T-helper 1 cell treated with Interleukin-12 subunit alpha and Interleukin-12 subunit beta and Interleukin-4 antibody, amounts not matched to agents 30 ng/mL and 1 ng/mL, for 36 hours (primary cell): Measurements from ENCODE around the gene INHBB. TPM values are rescaled to one million over a fixed set of nuclear protein-coding genes. Genes with fewer than 3 reads are reported as not detected.
"Not testable (repeated sequence)": the region's sequence is repeated elsewhere in the genome, so short reads cannot be mapped to it uniquely, and the experiment has no call there.

Experiments
- intact Hi-C: fragments of 100-400 bp; cut with micrococcal nuclease; formaldehyde crosslinking; loops from one replicate; pipeline ENCODE4 v1.15.1; 2024
- total RNA-seq: library from RNA; stranded (reverse); gene quantifications from 2 replicates; pipeline ENCODE4 v1.2.3, GENCODE V29; 2022

INHBB gene
- total RNA-seq, 1 donor from 2014 or later, result not detected

DNA sequence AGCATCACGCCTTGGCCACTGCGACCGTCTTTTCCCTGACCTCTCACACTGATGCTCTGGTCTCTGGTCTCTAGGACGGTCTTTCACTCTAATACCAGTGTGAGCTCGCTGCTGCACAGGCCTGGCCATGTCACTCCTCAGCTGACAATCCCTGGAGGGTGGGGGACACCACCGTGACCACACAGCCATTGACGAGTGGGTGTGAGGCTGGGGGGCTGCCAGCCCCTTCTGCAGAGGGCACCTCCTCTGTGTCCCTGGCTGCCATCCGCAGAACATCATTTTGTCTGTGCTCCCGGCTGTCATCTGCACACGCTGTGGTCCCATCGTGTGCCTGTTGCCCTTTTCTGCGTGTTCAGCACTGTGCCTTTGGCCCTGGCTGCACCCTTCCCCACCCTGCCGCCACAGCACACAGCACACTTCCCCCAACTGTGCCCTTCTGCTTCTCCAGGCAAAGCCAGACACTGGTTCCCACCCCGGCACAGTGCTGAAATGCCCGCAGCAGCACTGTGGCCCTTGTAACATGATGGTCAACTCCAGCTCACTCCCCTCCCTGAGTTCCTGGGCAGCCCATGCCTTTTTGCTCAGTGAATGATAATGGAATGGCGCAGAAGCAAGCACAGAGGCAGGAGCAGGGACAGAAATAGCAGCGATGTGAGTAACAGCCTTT is 30.4 kb upstream of the INHBB start:
- intact Hi-C loops, result loop anchor here (10.0 kb wide), 1 partner anchor 641 kb away; the partner anchor contains the start of gene TMEM177

DNA sequence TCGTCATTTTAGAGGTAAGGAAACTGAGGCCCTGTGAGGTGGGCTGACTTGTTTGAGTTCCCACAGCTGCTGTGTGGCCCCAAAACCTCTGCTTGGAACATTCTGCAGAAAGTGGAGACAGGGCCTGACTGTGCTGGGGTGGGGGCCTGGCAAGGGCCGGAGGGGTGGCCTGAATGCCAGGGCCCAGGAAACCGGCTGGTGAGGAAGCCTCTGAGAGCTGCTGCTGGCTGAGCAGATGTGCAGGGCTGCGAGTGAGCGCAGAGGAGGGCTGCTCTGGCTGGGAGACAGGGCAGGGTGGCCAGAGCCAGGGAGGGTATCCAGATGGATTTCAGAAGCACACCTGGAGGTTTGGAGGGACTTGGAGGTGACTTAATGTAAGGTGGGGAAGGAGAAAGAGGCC is 29.9 kb upstream of the INHBB start:
- intact Hi-C loops, result loop anchor here (10.0 kb wide), 1 partner anchor 641 kb away; the partner anchor contains the start of gene TMEM177

DNA sequence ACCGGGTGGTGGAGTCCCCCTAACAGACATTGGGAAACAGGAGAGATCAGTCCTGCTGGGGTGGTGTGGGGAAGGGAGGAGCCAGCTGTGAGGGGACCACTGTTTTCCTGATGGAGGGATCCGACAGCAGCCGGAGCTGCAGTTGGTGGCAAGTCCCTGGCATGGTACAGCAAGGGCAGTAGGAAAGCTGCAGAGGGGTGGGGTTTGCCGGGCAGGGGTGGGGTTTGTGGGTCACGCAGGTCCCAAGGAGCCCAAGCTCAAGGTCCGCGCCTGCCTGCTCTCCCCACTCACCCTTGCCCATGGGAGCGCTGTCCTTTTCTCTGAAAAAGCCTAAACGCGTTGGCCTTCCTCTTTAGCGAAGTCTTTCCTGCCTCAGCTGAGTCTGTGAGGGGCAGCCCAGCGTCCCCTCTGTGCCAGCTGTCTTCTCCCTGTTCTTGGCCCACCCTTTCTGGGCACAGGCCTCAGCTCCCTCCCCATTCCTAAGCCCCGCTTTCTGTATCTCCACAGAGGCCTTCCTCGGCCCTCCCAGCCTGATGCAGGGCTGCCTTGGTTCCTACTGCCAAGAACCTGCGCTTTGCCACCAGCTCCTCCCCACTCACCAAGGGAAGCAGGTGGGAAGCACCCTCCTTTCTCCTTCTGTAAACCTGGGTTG is 29.3 kb upstream of the INHBB start:
- intact Hi-C loops, result loop anchor here (10.0 kb wide), 1 partner anchor 642 kb away; the partner anchor contains the start of gene TMEM177

DNA sequence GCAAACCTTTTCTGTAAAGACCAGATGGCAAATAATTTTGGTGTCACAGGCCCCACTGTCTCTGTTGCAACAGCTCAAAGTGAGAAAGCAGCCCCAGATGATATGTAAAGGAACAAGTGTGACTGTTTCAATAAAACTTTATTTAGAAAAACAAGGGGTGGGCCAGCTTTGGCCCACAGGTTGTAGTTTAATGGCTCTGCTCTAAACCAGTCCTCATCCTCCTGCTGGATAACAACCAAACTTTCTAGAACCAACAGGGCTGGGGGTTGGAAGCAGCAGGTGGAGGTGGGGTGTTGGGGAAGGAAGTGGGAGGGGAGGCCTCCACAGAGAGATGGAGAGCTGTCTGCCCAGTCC is 28.8 kb upstream of the INHBB start:
- intact Hi-C loops, result loop anchor here (10.0 kb wide), 1 partner anchor 642 kb away; the partner anchor contains the start of gene TMEM177

DNA sequence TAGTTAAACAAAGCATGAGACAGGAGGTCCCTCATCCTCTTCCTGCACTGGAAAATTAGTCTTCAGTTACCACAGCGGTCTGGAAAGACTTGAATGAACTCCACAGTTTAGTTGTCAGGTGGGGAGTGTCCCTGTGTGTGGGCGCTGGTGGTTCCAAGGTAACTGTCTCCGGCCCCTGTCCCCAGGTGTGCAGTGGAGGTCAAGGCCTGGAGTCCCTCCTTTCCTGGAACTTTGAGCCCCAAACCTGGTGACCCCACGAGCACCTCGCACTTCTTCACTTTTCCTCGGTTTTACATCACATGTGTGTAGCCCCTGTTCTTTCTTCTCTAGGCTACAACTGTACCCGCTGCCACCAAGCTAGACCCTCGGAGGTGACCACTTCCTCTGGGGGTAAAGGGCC is 28.0 kb upstream of the INHBB start:
- intact Hi-C loops, result loop anchor here (10.0 kb wide), 1 partner anchor 643 kb away; the partner anchor contains the start of gene TMEM177

DNA sequence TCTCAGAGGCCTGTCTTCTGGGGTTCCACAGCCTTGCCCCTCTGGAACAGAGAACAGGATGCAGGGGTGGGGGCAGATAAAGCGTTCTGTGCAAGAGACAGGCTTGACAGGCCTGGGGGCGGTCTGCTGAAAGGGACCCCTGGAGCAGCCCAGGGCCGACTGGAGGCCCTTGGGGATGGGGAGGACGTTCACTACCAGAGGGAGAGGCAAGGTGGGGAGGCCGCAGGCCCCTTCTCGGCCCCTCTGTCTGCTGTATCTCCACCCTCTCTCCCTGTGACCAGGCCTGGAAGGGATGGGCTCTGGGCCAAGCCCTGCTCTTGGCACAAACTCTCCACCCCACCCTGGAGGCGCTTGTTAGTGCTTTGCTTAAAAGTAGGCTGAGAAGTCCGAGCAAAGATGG is 27.3 kb upstream of the INHBB start:
- intact Hi-C loops, result loop anchor here (10.0 kb wide), 1 partner anchor 644 kb away; the partner anchor contains the start of gene TMEM177

DNA sequence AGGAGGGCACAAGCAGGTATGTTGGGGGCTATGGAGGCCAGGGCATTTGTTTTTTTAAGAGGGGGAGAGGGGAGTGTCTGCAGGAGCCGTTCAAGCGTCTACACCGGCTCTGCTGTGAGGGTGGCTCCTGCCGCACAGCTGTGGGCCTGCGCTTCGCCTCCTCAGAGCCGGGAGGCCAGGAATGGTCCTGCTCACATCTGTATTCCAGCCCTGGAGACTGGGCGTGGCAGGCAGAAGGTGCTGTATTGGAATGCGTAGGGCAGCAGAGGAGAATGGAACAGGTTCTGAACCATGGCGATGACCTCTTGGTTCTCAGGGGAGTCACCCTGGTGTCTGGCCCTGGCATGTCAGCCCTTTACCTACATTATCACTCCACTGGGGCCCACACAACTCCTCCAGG is 26.8 kb upstream of the INHBB start:
- intact Hi-C loops, result loop anchor here (10.0 kb wide), 1 partner anchor 644 kb away; the partner anchor contains the start of gene TMEM177

DNA sequence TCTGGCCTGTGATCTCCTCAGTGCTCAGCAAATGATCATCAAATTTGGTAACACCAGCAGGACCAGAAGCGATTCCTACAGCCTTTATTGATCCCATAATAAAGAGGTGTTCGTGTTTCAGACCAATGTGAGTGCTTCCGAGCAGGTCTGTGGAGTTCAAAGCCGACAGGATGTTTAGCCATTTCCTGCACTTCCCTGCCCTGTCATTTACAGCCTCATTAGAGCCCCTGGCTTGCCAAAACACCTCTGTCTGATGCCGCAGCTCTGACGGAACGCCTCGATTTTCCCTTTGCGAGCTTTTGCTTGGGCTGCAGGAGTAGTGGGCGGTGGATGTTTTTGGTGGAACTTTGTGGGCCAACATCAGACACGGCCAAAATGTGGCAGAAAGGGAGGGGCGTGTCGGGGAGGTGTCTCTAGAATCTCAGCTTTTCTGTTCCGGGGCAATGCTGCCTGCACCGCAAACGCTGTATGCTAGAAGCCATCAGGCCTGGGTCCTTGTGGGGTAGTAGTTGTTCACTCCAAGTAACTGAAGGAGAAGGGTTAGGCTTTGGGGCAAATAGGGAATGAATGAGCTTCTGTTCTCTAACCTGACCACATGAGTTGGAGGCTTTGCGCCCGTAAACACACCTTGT is 26.1 kb upstream of the INHBB start:
- intact Hi-C loops, result loop anchor here (10.0 kb wide), 1 partner anchor 645 kb away; the partner anchor contains the start of gene TMEM177

DNA sequence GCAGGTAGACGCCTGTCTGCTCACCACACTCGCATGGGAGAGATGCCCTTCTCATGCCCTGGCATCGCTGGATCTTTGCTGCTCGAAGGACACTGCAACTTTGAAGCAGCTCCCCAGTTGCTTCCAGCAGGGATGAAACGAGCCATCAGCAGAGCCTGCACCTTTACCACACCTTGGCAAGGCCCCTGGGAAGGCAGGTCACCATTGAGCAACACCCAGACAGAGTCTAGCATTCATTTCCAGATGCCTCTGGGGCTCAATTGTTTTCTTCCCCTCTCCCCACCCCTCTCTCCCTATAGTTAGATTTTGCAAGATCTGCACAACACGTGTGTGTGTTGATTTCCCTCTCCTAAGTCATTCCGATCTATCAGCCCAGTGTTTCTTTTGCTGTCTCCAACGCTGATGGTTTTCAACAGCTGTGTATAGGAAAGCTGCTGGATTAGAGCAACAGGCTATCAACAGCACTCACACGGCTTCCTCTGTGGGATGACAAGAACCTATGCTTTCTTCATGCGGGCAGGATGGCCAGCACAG is 25.6 kb upstream of the INHBB start:
- intact Hi-C loops, result no loop called here

DNA sequence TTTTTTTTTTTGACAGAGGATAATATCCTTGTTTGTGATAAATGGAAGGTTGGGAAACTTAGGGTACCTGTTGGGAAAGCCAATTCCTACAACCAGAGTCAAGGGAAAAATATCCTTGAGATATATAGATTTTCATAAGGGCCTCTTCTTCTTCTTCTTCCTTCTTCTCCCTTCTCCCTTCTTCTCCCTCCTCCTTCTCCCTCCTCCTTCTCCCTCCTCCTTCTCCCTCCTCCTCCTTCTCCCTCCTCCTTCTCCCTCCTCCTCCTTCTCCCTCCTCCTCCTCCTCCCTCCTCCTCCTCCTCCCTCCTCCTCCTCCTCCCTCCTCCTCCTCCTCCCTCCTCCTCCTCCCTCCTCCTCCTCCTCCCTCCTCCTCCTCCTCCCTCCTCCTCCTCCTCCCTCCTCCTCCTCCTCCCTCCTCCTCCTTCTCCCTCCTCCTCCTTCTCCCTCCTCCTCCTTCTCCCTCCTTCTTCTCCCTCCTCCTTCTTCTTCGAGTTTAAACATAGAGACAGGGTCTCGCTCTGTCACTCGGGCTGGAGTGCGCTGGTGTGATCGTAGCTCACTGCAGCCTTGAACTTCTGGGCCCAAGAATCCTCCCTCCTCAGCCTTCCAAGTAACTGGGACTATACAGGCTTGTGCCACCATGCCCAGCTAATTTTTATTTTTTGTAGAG is 24.9 kb upstream of the INHBB start:
- intact Hi-C loops, result not testable (repeated sequence)

DNA sequence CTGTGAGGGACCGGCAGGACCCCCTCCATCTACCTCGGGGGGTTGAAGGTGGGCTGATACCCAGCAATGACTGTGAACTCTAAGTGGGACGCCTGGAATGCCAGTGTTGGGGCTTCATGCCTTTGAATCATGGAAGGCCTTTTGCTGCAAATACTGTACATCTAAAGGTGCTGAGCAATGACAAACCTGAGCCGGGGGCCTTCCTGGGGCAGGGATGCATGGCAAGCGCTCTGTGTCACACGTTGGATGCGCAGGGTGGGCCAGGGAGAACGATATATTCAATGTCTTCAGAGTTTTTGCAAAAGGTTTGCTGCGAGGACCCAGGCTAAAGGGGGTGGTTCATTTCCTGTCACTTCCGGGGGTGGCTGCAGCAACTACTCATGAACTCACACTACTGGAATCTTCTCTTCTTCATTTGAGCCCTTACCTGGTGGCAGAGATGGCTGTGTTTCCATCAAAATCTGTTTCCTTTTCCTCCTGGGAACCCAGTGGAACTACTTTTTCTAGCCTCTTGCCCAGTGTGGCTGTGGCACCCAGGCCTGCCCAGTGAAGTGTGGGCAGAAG is 24.1 kb upstream of the INHBB start:
- intact Hi-C loops, result no loop called here

DNA sequence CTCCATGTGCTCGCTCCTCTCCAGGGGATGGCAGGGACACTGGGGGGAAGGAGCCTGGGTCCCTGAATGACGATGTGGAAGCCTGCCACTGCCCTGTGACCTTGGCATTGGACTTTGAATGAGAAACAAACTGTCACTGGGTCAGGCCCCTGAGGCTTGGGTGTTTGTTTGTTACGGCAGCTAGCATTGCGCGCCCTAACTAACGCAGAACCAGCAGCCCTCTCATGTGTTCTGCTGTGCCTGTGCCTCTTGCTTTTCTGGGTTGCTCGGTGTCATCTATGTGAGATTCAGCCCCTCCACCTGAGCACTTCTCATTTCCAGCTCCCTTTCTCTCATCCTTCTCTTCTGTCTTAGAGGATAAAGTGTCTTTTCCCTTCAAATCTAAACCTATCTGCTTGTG is 23.6 kb upstream of the INHBB start:
- intact Hi-C loops, result no loop called here

DNA sequence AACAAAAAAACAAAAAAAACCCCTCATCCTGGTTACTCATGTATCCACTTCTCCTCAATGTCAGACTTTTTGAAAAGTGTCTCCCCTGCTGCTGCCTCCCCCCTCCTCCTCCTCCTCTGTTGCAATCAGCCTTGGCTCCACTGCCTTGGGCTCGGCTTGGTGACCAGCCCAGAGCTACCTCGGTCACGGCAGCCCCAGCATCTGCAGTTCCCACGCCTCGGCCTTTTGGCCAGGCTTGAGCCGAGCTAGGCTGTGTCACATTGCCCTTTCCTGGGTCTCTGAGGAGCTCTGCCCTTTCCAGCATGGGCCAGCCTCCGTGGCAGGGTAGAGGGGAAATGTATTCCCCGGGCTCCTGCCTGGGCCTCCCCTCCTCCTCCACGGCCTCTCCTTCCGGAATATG is 22.7 kb upstream of the INHBB start:
- intact Hi-C loops, result no loop called here

DNA sequence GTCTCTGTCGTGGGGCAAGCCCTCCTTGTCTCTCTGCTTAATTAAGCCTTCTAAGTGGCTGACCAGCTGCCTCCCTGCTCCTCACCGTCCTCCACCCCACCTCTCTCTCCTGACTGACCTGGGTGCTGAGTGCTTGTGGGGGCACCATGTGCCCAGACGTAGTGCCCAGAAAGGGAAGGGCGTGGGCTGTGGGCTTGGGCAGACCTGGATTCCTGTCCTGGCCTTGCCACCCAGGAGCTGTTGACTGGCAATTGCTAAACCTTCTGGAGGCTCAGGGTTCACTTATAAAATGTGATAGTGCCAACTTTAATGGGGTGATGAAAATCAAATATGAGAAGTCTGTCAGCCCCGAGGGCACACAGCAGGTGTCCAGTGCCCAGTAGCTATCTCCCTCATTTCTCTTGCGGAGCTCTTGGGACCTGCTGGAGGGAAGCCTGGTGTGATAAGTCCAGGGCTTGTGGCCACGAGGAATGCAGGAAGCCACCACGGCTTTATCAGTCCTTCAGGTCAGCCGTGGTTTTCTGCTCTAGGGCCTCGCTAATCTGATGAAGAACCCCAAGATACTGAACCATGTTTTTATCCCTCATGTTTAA is 22.0 kb upstream of the INHBB start:
- intact Hi-C loops, result no loop called here

DNA sequence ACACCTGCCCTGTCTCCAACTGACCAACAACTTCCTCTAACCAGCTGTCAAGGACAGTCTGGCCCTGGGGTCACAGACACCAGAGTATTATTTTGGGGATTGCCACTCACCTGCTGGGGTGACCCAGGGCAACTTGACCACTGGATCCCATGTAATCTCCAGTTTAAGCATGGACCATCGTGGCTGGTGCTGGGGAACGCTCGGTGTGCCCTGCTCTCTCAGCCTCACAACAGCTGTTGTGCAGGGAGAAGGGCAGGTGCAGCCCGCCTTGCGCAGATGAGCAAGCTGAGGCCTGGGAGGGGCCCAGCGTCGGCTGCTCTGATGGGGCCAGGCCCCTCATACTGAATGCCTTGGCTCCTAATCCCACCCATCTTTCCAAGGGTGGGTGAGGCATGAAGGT is 21.0 kb upstream of the INHBB start:
- intact Hi-C loops, result no loop called here

DNA sequence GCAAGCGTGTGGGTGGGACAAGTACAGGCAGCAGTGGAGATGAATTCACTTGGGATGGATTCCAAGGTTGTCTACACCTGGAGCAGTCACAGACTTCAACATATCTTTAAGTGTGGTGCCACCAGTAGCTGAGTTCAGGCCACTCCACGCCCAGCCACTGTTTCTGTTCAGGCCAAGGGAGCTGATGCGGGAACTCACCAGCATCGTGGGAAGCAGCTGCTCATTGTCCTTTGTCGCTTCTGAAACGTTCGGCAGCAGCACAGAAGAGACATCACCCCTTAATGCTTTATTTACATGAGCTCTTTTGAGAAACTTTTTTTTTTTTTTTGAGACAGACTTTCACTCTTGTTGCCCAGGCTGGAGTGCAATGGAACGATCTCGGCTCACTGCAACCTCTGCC is 19.9 kb upstream of the INHBB start:
- intact Hi-C loops, result no loop called here

DNA sequence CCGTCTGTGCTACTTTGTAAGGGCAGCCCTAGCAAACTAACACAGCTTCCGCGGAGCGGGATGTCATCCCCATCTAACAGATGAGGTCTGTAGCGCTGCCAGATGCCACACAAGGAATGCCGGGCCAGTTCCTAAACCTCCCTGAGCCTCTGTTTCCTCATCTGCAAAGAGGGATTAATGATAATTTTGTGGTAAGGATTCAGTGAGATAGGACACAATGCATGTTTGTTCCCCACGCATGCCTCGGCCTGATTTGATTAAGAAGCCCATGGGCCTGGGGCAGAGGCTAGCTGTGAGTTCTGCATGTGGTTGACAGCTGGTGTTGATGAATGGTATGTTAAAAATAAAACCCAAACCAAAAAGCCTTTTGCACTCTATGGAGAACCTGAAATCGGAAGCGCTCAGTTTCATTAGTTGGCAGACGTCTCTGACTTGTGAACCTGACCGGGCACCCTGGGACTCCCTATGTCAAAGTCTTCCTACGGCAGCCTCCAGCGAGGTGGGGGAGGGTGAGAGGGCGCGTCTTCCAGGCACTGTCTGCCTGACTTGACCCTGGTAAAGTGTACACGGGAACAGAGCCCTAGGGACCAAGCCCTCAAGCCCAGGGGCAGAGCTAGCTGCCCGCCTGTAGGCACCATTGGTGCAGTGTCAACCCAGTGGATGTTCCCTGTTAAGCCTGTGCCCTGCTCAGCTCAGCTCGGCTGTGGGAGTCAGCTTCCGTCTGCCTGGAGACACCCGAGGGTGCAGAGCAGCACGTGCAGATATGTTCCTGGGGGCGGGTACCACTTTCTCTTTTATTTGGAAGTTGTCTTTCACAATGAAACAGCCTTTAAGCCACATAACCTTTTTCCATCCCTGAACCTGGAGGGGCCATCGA is 14.8 kb upstream of the INHBB start:
- intact Hi-C loops, result no loop called here

DNA sequence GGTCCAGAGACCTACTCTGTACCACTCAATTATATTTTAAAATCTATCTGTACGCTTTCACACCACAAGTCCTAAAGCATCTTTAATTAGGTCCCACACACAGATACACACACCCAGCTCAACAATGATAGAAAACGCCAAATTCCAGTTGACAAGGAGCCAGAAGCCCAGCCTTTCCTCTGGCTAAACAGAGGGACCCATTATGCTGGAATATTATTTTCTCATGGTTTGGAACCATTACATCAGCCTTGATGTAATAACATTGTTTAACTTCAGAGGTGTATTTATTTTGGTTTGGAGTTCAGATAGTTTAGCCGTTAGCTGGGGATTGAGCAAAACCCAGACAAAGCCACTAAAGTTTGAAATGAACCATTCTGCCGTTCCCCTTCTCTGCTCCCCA is 14.0 kb upstream of the INHBB start:
- intact Hi-C loops, result no loop called here

DNA sequence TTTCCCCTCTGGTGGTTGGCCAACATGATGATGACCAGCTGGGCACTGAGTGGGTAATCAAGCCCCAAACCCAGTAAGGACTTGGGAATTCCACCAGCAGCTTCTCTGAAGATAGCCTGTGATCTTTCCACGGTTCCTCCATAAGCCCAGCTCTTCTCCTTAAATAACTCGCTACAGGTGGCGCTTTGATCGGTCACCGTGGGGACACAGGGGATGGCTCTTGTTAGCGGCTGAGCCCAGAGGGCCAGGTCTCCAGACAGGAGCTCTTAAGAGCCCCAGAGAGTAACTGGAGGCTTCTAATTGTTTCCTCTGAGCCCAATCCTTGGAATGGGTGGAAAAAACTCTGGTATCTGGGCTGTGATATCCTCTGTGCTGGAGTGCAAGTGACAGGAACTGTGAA is 13.6 kb upstream of the INHBB start:
- intact Hi-C loops, result no loop called here

DNA sequence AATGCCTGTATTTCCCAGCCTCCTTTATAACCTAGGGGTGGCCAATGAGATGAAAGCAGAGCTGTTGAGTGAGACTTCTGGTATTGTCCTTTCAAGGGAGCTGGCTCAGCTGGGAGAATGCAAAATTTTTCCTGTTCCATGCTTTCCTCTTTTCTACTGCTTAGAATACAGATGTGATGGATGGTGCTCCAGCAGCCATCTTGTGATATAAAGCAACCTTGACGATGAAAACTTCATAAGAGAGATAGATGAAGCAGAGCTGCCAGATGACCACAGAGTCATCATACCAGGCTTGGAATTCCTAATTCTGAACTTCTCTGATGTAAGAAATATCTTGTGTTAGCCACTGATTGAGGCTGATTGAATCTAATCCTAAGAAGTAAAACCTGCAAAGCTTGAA is 11.9 kb upstream of the INHBB start:
- intact Hi-C loops, result no loop called here
